WERI-Rb-1 (cell line): Measurements from ENCODE around the gene ZFYVE21.

Source experiments
- DNase-seq: peaks from one replicate; pipeline ENCODE4 v3.0.0-alpha.2; 2020
- H3K27ac ChIP-seq: fragments of 250-450 bp; sonication (Bioruptor Pico); 2 replicates; pipeline ENCODE4 v1.5.1; 2020; ENCODE audit warnings: mild to moderate bottlenecking, moderate library complexity
- H3K27me3 ChIP-seq: fragments of 250-450 bp; sonication (Bioruptor Pico); 2 replicates; pipeline ENCODE4 v1.5.1; 2021; ENCODE audit warnings: mild to moderate bottlenecking, low read depth, moderate library complexity; ENCODE audit not compliant: insufficient read depth, severe bottlenecking
- H3K36me3 ChIP-seq: fragments of 250-450 bp; sonication (Bioruptor Pico); 2 replicates; pipeline ENCODE4 v1.5.1; 2020; ENCODE audit warnings: mild to moderate bottlenecking, moderate library complexity
- H3K4me3 ChIP-seq: 2 replicates; pipeline ENCODE4 v1.5.1; 2011; ENCODE audit warnings: low read depth, mild to moderate bottlenecking, control low read depth, low read length
- H3K9me3 ChIP-seq: fragments of 250-450 bp; sonication (Bioruptor Pico); 2 replicates; pipeline ENCODE4 v1.5.1; 2021; ENCODE audit warnings: mild to moderate bottlenecking, moderate library complexity; ENCODE audit not compliant: severe bottlenecking
- TF ChIP-seq, protein P1 (sequence below): IDR thresholded peaks from 2 replicates; pipeline ENCODE4 v1.5.1; 2011; ENCODE audit warnings: low read depth, mild to moderate bottlenecking, control low read depth, inconsistent platforms, low read length

The ZFYVE21 gene

GRCh38 chr14:103737432-103738045, 21.9 kb downstream of the ZFYVE21 start:
- Histone ChIP-seq H3K4me3 (no peak overlapping the region), H3K36me3 (peaks cover 34% of the 10 kb centered on the region), H3K9me3 (no peaks in the 10 kb centered on the region), H3K27me3 (no peaks in the 10 kb centered on the region), H3K27ac (no peak overlapping the region)
- TF ChIP-seq, protein P1, sequence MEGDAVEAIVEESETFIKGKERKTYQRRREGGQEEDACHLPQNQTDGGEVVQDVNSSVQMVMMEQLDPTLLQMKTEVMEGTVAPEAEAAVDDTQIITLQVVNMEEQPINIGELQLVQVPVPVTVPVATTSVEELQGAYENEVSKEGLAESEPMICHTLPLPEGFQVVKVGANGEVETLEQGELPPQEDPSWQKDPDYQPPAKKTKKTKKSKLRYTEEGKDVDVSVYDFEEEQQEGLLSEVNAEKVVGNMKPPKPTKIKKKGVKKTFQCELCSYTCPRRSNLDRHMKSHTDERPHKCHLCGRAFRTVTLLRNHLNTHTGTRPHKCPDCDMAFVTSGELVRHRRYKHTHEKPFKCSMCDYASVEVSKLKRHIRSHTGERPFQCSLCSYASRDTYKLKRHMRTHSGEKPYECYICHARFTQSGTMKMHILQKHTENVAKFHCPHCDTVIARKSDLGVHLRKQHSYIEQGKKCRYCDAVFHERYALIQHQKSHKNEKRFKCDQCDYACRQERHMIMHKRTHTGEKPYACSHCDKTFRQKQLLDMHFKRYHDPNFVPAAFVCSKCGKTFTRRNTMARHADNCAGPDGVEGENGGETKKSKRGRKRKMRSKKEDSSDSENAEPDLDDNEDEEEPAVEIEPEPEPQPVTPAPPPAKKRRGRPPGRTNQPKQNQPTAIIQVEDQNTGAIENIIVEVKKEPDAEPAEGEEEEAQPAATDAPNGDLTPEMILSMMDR, result no peak
- DNase-seq, result no peak

DNA sequence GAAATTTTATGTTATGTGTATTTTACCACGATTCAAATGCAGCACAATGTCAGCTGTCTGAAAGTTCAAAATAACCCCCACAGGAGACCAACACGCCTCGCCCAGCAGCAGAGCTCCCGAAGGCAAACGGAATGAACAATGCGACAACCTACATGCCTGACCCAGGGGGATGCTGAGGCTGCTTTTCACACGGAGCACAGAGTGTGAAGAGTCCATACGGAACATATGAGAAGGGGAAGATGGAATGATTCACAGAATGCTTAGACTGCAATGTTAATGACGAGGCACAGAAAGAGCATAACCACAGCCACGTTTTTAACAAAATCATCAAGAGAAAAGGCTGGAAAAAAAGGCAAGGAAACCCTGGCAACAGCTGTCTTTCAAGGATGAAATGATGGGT, 22.6 kb downstream of the ZFYVE21 start:
- no peaks in the 10 kb centered on the region for H3K9me3 ChIP-seq
- TF ChIP-seq, protein P1, result no peak
- H3K27me3 ChIP-seq, result no peaks in the 10 kb centered on the region
- no peak overlapping the region for H3K4me3 ChIP-seq
- peaks cover 30% of the 10 kb centered on the region for H3K36me3 ChIP-seq
- H3K27ac ChIP-seq, result no peak overlapping the region
- DNase-seq, result no peak

DNA sequence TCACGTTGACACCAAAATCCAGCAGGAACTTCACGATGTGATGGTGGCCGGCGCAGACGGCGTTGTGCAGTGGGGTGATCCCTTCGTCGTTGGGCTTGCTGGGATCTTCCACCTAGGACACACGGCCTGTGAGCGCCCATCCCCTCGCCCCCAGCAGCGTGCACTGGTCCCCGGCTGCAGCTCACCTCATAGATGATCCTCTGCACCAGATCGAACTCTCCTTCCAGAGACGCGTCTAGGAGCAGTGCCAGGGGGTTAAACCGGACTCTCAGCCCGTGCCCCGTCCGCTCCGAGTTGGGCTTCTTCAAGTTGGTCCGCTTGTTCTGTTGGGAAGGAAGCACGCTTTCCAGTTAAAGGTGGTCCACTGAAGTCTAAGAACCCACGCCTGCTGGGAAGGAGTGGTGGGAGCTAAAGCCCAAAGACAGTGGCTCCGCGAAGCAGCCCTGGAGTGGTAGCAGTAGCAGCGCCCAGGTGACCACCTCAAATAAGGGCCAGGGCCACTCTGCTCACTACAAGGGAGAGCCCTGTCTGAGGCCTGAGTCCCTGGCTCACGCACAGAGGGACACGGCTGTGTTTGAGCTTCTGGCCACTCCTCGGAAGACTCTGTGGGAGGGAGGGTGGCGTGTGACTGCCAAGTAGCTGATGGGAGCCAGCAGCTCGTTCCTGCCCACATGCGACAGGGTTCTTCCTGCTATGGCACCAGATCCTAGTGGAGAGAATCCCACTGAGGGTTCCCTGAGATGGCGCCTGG, 23.3 kb downstream of the ZFYVE21 start:
- Histone ChIP-seq H3K36me3 (peaks cover 24% of the 10 kb centered on the region), H3K4me3 (no peak overlapping the region), H3K9me3 (no peaks in the 10 kb centered on the region), H3K27ac (no peak overlapping the region), H3K27me3 (no peaks in the 10 kb centered on the region)
- TF ChIP-seq, protein P1, result no peak
- no peak for DNase-seq

- Histone ChIP-seq H3K27me3 (no peaks in the 10 kb centered on the region), H3K9me3 (no peaks in the 10 kb centered on the region), H3K4me3 (no peak overlapping the region), H3K27ac (no peak overlapping the region), H3K36me3 (peaks cover 21% of the 10 kb centered on the region)
- TF ChIP-seq, protein P1, result no peak
- no peak for DNase-seq
Measured at GRCh38 chr14:103739466-103739792, 23.8 kb downstream of the ZFYVE21 start.

DNA sequence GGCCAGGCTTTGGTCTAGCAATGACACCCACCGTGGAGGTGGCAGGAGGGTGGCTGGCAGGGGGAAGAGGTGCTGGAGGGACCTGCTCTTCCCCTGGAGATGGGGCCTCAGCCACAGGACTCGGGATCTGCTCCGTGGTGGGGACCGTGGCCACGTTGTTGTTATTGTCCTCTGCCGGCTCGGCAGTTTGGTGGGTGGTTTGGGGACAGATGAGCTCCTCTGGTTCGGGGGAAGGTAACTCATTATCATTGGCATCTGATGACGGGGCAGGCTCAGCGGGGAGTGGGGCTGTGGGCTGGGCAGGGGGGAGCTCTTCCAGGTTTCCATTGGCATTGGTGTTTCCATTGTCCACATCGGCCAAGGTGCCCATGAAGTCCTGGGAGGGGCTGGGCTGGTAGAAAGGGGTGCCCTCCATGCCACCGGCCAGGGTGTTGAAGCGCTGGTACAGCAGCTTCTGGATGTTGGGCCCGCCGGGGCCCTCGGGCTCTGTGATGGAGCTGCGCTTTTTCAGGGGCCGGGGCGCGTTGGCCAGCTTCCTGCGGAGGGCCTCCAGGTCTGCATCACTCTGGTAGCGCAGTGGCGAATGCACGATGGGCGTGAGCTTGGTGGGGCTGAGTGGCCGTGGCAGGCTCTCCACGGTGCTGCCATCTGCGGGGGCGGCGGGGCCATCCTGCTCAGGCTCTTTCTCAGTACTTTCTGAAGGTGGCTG, 24.3 kb downstream of the ZFYVE21 start:
- Histone ChIP-seq H3K27me3 (no peaks in the 10 kb centered on the region), H3K27ac (no peak overlapping the region), H3K36me3 (peaks cover 19% of the 10 kb centered on the region), H3K4me3 (no peak overlapping the region), H3K9me3 (no peaks in the 10 kb centered on the region)
- no peak for DNase-seq
- TF ChIP-seq, protein P1, result no peak
